GM21515 (cell line): Measurements from ENCODE around the gene CLIC2.
A peak's percentile ranks its signal among the peaks of the same experiment; 100 is the strongest.

Source experiments
- ATAC-seq: cut with Tn5 transposase; IDR thresholded peaks from one replicate; pipeline ENCODE4 v1.9.1; 2021; ENCODE audit not compliant: unreplicated experiment

The CLIC2 gene

GRCh38 chrX:155263854-155264628 lies 70.4 kb downstream of the CLIC2 start, which contains the start of gene RAB39B:
Gene RAB39B, minus strand, starts transcription at chrX:155264491. Its CDS starts 203 bp downstream, at chrX:155264288.
- peak; percentile 91 for ATAC-seq

DNA sequence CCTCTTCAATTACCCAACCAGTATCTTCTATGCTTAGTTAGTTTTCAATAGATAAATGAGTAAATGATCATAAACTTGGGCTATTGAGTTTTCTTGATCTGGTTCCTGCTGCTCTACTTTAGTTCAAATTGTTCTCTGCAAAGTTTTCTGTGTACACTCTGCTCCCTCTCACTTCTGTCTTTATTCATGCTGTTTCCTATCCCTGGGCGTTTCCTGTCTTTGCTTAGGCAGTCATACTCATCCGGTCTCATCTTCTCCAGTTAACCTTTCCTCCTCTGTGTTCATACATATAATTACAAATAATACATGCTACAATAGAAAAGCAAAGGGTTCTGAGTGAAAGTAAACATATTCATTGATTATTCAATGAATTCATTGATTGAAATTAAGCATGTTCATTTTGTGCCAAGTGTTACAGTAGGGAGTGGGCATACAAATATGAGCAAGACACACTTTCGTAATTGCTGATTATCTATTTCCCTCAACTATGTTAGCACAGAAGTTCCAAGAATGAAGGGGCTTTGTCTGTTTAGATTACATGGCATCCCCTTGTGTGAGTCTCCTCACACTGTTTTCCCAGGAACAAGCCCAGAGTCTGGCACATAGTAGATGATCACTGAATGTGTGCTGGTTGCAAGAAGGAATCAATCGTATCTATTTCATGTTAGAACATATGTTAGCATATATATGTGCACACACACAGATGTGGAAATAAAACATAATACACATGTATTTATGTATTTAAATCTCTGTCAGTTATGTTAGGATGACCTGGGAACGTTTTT lies 71.3 kb downstream of the CLIC2 start:
- peak; percentile 50 for ATAC-seq

DNA sequence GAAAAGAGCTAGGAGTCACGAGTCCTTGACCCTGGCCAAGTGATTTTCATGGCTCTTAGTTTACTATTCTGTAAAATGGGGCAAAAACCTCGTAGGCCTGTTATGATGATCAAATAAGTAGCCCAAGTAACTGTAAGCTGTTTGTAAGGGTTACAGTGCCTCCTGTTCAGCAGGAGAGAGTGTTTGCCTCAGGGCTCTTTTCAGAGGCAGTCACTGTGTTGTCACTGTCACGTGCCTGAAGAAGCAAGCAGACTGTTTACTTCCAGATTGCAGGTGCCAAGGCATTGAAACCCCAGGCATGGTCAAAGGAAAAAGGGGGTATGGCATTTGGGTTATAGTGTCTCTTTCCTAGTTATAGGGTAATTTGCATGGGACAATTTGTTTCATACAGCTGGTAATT lies 74.7 kb downstream of the CLIC2 start:
- ATAC-seq, result no peak

DNA sequence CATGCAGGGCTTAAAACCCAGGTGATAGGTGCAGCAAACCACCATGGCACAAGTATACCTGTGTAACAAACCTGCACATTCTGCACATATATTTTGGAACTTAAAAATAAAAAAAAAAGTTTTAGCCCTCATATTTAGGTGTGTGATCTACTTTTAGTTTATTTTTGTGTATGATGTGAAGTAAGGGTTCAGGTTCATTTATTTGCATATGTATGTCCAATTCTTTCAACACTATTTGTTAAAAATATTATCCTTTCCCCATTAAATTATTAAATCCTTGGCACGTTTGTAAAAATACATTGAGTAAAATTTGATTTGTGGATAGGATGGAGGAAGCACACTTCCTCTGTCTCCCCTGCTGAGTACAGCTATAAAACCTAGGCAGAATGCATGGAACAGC lies 83.0 kb downstream of the CLIC2 start:
- no peak for ATAC-seq

- no peak for ATAC-seq
Observed at GRCh38 chrX:155247497-155247896, 86.9 kb downstream of the CLIC2 start.

DNA sequence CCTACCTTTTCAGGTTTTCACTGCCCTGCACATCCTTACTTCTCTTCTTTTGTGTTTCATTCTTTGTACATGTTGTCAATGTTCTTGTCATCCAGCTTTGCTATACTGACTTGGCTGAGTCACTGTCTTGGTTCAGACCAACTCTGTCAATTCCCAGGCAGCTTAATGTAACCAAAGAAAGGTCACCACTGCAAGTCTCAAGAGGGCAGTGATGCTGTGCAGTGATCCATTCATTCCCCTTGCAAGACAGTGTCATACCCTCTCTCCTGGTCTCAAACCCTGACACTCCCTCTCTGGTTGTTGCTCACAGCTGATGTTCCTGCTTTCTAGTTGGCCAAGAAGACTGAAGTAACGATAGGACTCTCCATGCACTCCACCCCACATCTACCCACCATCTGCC lies 87.7 kb downstream of the CLIC2 start:
- ATAC-seq, result no peak

DNA sequence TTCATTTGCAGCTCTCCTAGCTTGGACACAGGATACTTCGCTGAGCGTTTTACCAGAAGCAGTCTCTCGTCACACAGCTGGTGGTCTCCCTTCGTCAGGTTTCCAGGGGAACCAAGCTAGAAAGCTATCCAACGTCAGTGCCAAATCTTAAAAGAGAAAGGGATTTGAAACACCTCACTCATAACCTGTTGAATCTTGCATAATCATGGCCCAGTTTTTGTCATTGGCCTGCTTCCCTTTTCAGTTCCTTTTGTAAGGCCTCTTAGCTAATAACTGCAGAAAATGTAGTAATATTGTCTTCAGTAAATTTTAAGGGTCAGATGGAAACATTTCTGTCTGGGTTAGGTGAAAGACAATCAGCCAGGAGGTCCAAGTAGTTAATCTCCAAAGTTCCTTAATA lies 92.1 kb downstream of the CLIC2 start:
- ATAC-seq, result no peak

GRCh38 chrX:155237719-155238118 lies 96.7 kb downstream of the CLIC2 start:
- no peak for ATAC-seq

GRCh38 chrX:155235891-155236290 lies 98.5 kb downstream of the CLIC2 start:
- ATAC-seq, result no peak

DNA sequence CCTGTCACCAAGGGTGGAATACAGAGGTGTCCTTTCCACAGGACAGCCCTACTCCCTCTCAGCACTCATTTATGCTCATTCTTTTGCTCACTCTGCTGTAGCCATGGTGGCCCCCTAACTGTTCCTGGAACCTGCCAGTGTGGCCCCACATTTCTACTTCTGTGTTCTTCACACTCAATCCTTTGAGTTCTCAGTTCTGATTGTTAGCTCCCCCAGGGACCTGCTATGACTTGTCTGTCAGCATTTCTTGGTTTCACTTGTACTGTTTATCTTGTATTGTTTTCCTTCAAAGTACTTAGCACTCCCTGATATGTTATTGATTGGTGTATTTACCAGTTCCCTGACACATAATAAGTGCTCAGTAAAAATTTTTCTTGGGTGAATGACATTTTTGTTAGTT lies 103.3 kb downstream of the CLIC2 start:
- peak; percentile 85 for ATAC-seq
